ENCODE data around the gene CKLF.

Gene CKLF

GRCh38 chr16:66525396-66526180, 26.8 kb upstream of the CKLF start:
- TF ChIP-seq GATA2 (IDR thresholded peaks at IDR 0.05; ENCODE audit: low read depth, low read length) = no peak
- no peak for TF ChIP-seq GATA3 (IDR thresholded peaks at IDR 0.05; ENCODE audit: low read depth, low read length)

- no peak for TF ChIP-seq GATA3 (IDR thresholded peaks at IDR 0.05; ENCODE audit: low read depth, low read length)
- no peak for TF ChIP-seq GATA2 (IDR thresholded peaks at IDR 0.05; ENCODE audit: low read depth, low read length)
Measured at GRCh38 chr16:66528294-66528693, 24.1 kb upstream of the CKLF start.

GRCh38 chr16:66529475-66529874, 22.9 kb upstream of the CKLF start:
- no peak for TF ChIP-seq GATA2 (IDR thresholded peaks at IDR 0.05; ENCODE audit: low read depth, low read length)
- no peak for TF ChIP-seq GATA3 (IDR thresholded peaks at IDR 0.05; ENCODE audit: low read depth, low read length)

DNA sequence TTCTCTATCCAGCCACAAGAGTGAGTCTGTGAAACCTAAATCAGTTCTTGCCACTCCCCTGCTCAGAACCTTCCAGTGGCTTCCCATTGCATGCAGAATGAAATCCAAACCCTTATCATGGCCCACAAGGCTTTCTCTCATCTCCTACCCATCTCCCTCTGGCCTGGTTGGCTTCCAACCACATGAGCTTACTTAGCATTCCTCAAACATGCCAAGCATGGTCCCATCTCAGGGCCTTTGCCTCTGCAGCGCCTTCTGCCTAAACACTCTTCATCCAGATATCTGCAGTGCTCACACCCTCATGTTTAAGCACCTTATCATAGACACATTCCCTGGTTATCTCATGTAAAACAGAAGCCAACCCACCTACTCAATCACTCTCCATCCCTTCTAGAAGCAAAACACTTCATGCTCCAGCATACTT, 18.0 kb upstream of the CKLF start:
- no peak for TF ChIP-seq GATA3 (IDR thresholded peaks at IDR 0.05; ENCODE audit: low read depth, low read length)
- no peak for TF ChIP-seq GATA2 (IDR thresholded peaks at IDR 0.05; ENCODE audit: low read depth, low read length)

DNA sequence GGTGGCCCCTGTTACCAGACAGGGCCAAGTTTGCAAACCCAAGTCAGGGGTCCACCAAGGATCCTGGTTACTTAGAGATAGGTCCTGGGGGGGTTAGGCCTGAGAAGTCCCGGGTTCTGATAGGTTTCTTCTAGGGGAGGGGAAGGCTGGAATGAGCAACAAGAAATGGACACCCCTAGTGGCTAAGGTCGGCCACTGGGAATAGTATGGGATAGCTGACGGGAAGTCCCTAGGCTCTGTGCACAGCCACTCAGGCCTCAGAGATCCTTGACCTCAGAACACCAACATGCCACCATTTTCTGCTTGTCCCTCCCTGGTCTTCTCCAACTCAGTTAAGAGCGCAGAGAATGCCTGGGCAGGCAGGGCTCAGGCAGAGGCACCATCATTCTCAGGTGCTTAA, 15.9 kb upstream of the CKLF start:
- no peak for TF ChIP-seq GATA3 (IDR thresholded peaks at IDR 0.05; ENCODE audit: low read depth, low read length)
- no peak for TF ChIP-seq GATA2 (IDR thresholded peaks at IDR 0.05; ENCODE audit: low read depth, low read length)

DNA sequence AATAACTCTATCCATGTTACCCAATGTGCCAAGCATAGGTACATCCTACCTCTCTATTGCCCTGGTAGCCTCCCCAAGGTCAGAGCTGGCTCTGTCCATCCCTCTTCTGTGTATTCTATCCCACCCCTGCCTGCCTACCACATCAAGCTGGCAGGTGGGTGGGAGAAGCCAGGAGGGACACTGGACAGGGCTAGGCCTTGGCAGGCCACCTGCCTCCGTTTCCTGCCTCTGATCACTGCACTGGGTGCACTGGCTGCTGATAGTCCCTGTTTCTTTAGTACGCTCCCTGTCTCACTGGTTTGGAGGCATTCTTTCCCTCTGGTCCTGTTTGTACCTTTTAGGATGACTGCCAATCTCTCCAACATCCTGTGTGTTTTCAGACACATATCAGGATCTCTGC, 15.1 kb upstream of the CKLF start:
- TF ChIP-seq GATA3 (IDR thresholded peaks at IDR 0.05; ENCODE audit: low read depth, low read length) = no peak
- no peak for TF ChIP-seq GATA2 (IDR thresholded peaks at IDR 0.05; ENCODE audit: low read depth, low read length)

GRCh38 chr16:66538910-66539309, 13.5 kb upstream of the CKLF start:
- TF ChIP-seq GATA2 (IDR thresholded peaks at IDR 0.05; ENCODE audit: low read depth, low read length) (no peak), GATA3 (IDR thresholded peaks at IDR 0.05; ENCODE audit: low read depth, low read length) (no peak)

- TF ChIP-seq GATA2 (IDR thresholded peaks at IDR 0.05; ENCODE audit: low read depth, low read length) = no peak
- TF ChIP-seq GATA3 (IDR thresholded peaks at IDR 0.05; ENCODE audit: low read depth, low read length) = no peak
Measured at GRCh38 chr16:66539623-66540469, 12.5 kb upstream of the CKLF start.

GRCh38 chr16:66541388-66542355, 10.7 kb upstream of the CKLF start:
- TF ChIP-seq GATA2 (IDR thresholded peaks at IDR 0.05; ENCODE audit: low read depth, low read length) (no peak), GATA3 (IDR thresholded peaks at IDR 0.05; ENCODE audit: low read depth, low read length) (no peak)

DNA sequence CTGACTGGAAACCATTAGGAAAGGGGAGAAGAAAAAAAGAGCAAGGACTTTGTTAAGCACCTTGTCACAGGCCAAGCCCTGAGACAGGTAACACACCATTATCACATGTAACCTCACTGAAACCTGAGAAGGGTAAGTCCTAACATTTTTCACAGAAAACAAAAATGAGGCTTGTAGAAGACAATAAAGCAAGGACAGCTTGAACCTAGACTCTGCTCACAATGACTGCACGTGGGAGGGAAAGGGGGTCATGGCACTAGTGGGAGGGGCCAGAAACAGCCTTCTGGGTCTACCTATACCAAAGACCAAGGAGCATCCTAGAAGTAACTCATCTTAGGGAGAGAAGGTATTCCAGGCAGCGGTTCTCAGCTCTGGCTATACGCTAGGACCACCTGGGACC, 10.0 kb upstream of the CKLF start:
- TF ChIP-seq GATA2 (IDR thresholded peaks at IDR 0.05; ENCODE audit: low read depth, low read length) = no peak
- TF ChIP-seq GATA3 (IDR thresholded peaks at IDR 0.05; ENCODE audit: low read depth, low read length) = no peak

- TF ChIP-seq GATA3 (IDR thresholded peaks at IDR 0.05; ENCODE audit: low read depth, low read length) = no peak
- TF ChIP-seq GATA2 (IDR thresholded peaks at IDR 0.05; ENCODE audit: low read depth, low read length) = no peak
Measured at GRCh38 chr16:66543541-66543940, 8.8 kb upstream of the CKLF start.

DNA sequence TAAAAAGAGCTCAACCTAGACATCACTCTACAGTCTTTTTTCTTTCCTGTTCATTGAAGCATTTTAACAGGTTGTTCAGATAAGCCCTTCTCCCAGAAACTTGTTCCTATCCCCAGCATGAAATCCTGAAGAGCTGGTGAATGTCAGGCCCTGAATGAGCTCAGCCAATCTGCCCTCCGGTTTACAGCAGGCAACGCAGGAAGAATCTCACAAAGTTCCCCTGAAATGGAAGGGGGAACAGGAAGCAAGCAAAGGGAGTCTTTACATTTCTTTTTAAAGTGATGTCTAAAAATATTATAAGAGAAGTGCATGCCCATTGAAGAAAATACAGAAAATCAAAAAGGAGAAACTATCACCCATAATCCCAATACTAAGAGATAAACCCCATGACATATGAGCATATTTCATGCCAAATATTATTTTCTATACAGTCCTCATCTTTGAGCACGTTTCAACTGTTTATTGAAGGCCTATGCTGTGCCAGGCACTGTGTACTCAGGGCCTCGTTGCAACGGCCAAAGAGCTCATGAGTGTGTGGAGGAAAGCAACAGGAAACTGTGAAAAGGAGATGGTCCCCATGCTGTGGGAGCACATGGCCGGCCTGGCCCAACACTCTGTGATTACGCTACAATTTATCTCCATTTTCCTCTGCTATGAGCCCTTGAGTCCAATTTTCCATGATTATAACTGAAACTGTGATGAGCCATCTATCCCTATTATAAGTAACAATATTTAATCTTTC, 8.2 kb upstream of the CKLF start:
- no peak for TF ChIP-seq GATA2 (IDR thresholded peaks at IDR 0.05; ENCODE audit: low read depth, low read length)
- no peak for TF ChIP-seq GATA3 (IDR thresholded peaks at IDR 0.05; ENCODE audit: low read depth, low read length)
